Measurements from ENCODE around the gene PTPRH. TPM values are rescaled to one million over a fixed set of nuclear protein-coding genes. Genes with fewer than 3 reads are reported as not detected.

Gene PTPRH
- total RNA-seq, 4 donors from 2014 or later = 0.54 to 4.0 (median 1.4) TPM

DNA sequence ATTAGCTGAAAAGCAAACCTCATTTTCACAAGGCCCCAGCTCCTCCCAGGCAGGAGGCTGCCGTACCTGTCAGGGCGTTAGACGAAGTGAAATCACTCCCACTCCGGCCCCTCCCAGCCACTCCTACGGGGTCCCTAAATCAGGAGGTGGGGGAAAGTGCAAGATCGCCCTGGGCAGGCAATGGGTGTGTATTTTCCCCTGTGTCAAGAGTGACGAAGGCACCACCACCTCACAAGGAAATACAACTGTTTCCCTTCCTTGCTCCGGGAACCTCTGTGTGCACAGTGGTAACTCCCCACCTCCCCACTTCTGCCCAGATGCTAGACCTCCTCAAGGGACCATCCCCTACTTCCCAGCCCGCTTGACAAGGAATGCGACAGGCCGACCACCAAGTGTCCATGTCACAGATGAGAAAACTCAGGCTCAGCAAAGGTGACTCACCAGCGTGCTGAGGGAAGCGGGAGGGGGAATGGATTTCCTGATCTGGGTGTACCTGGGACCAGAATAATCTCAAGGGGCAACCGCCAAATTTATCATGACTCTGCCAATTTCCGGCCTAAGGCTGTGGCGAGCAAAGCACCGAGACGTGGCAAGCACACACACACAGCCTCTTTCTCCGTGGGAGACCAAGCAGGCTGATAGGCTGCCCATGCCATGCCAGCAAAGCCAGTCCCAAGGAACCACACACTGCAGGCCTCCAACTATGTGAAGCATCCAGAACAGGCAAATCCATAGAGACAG lies 42.2 kb upstream of the PTPRH start:
- Histone ChIP-seq H3K9me3 (no peaks in the 10 kb centered on the region), H3K4me3 (no peak overlapping the region), H3K27ac (no peak overlapping the region), H3K36me3 (peaks cover 0 to 22% of the 10 kb centered on the region in 2 donors), H3K27me3 (no peaks in the 10 kb centered on the region), H3K4me1 (peaks cover 0 to 95% (median 40%) of the 10 kb centered on the region in 3 donors)
- 81 to 94% methylated on average over 3 to 5 of the region's 19 CpGs for WGBS, 2 donors (ENCODE audit: low coverage in 1 of 2)
- no peak for ATAC-seq
- no peak for TF ChIP-seq POLR2A (IDR thresholded peaks at IDR 0.05)
- TF ChIP-seq EP300 (IDR thresholded peaks at IDR 0.05) = no peak
- no peak for TF ChIP-seq POLR2AphosphoS5 (IDR thresholded peaks at IDR 0.05)
- TF ChIP-seq, protein P1, sequence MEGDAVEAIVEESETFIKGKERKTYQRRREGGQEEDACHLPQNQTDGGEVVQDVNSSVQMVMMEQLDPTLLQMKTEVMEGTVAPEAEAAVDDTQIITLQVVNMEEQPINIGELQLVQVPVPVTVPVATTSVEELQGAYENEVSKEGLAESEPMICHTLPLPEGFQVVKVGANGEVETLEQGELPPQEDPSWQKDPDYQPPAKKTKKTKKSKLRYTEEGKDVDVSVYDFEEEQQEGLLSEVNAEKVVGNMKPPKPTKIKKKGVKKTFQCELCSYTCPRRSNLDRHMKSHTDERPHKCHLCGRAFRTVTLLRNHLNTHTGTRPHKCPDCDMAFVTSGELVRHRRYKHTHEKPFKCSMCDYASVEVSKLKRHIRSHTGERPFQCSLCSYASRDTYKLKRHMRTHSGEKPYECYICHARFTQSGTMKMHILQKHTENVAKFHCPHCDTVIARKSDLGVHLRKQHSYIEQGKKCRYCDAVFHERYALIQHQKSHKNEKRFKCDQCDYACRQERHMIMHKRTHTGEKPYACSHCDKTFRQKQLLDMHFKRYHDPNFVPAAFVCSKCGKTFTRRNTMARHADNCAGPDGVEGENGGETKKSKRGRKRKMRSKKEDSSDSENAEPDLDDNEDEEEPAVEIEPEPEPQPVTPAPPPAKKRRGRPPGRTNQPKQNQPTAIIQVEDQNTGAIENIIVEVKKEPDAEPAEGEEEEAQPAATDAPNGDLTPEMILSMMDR (IDR thresholded peaks at IDR 0.05) = no peak

DNA sequence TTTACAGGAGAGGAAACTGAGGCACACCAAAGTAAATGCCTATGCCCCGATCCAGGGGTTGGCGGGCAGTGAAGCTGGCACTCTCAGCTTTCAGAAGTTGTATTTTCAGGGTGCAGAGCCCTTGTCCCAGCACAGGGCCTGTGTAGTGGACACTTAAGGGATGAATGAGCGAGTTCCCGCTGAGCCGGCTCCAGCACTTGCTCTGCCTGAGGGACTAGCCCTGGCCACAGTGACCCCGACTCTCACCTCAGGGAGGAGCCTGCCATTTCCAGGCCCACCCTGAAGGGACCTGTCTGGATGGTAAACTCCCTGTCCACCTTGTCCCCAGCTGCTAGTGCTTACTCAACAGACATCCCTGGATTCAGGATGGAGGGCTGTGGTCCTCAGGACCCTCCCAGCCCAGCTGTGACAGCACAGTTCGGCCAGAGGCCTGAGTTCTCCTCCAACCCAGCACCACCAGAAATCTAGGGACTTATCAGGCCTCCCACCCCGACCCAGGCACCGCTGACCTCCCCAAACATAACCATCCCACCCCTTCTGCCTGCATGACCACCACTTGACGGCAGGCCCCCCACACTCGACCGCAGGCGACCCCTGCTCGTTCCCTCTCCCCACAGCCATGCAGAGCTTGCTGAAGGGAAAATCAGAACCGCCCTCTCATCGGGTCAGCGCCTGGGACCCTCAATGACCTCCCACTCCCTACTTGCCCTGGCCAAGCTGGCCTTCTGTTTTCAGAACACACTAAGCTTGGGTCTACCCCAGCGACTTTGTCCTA lies 41.1 kb upstream of the PTPRH start:
- Histone ChIP-seq H3K27me3 (no peaks in the 10 kb centered on the region), H3K36me3 (peaks cover 0 to 32% of the 10 kb centered on the region in 2 donors), H3K4me1 (peaks cover 0 to 84% (median 29%) of the 10 kb centered on the region in 3 donors), H3K9me3 (no peaks in the 10 kb centered on the region), H3K4me3 (no peak overlapping the region), H3K27ac (no peak overlapping the region)
- ATAC-seq = no peak
- TF ChIP-seq EP300 (IDR thresholded peaks at IDR 0.05) (no peak), POLR2AphosphoS5 (IDR thresholded peaks at IDR 0.05) (no peak), POLR2A (IDR thresholded peaks at IDR 0.05) (no peak)
- TF ChIP-seq, protein P1 (IDR thresholded peaks at IDR 0.05) = no peak
- WGBS, 2 donors (ENCODE audit: low coverage in 1 of 2) = 87 to 100% methylated on average over 1 to 8 of the region's 18 CpGs

DNA sequence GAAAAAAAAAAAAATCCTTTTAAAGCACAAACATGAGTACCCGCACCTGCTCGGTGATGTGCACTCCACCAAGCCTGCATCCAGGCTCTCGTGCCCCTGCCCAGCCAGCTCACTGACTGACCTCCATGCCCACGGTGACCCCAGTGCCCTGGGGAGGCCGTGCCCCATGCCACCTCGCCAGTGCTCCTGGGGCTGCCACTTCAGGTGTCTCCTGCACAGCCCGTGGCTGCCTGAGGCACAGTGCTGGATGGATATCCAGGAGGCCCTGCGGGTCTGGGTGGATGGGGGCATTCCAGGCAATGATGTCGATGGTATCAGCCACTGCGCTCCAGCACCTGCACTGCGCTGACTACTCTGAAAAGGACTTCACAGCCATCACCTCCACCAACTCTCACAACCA lies 40.5 kb upstream of the PTPRH start:
- no peaks in the 10 kb centered on the region for H3K9me3 ChIP-seq
- H3K4me3 ChIP-seq = no peak overlapping the region
- no peak overlapping the region for H3K27ac ChIP-seq
- no peaks in the 10 kb centered on the region for H3K27me3 ChIP-seq
- H3K36me3 ChIP-seq = peaks cover 0 to 38% of the 10 kb centered on the region in 2 donors
- TF ChIP-seq, protein P1 (IDR thresholded peaks at IDR 0.05) = no peak
- peaks cover 0 to 78% (median 23%) of the 10 kb centered on the region in 3 donors for H3K4me1 ChIP-seq
- 87% methylated on average over 6 of the region's 11 CpGs; no CpG with 5 or more reads in 1 of the 2 donors for WGBS, 2 donors (ENCODE audit: low coverage in 1 of 2)
- no peak for ATAC-seq

DNA sequence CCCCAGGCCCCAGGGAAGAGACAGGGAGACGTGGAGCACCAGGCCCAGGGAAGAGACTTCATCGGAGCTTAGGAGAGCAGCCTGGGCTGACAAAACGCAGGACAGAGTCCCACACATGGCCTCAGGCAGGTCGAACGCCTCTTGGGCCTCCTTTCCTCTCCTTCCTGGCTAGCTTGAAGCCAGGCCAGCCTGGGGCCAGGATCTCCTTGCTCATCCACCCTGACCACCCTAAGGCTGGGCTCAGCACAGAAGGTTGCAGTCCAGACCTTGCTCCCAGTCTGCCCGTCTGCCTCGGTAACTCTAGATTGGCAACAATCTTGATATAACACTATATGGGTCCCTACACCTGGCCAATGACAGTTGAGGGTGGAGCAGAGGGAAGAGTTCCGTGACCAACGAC lies 39.4 kb upstream of the PTPRH start:
- TF ChIP-seq POLR2A (IDR thresholded peaks at IDR 0.05) = no peak
- no peak for TF ChIP-seq EP300 (IDR thresholded peaks at IDR 0.05)
- no peak for TF ChIP-seq POLR2AphosphoS5 (IDR thresholded peaks at IDR 0.05)
- Histone ChIP-seq H3K4me1 (peaks cover 0 to 67% (median 16%) of the 10 kb centered on the region in 3 donors), H3K36me3 (peaks cover 0 to 50% of the 10 kb centered on the region in 2 donors), H3K27me3 (no peaks in the 10 kb centered on the region), H3K4me3 (no peak overlapping the region), H3K9me3 (no peaks in the 10 kb centered on the region), H3K27ac (no peak overlapping the region)
- 84% methylated on average over 5 of the region's 9 CpGs; no CpG with 5 or more reads in 1 of the 2 donors for WGBS, 2 donors (ENCODE audit: low coverage in 1 of 2)
- ATAC-seq = no peak

DNA sequence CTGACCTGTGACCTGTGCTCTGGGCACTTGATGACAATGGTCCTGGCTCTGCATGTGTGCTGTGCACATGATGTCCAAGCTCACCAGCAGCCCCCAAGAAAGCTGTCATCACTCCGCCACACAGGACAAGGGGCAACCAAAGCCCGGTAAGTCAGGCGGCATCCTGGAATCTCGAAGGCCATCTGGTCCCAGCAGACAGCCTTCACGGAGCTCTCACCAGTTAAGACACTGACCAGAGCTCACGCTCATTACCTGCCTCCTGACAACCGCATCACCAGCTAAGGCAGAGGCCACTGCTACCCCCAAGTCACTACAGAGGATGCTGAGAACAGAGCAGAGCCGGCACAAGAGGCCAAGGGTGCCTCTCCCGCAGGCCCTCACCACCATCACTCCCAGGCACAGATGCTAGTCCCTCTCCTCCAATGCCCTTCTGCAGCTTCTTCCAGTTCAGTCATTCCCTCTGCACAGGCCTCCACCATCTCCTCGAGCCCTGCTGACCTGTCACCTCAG lies 38.9 kb upstream of the PTPRH start:
- Histone ChIP-seq H3K36me3 (peaks cover 0 to 52% of the 10 kb centered on the region in 2 donors), H3K4me1 (peaks cover 0 to 62% (median 16%) of the 10 kb centered on the region in 3 donors), H3K4me3 (no peak overlapping the region), H3K9me3 (no peaks in the 10 kb centered on the region), H3K27me3 (no peaks in the 10 kb centered on the region), H3K27ac (no peak overlapping the region)
- TF ChIP-seq EP300 (IDR thresholded peaks at IDR 0.05) = no peak
- TF ChIP-seq, protein P1 (IDR thresholded peaks at IDR 0.05) = no peak
- no peak for TF ChIP-seq POLR2AphosphoS5 (IDR thresholded peaks at IDR 0.05)
- no peak for TF ChIP-seq POLR2A (IDR thresholded peaks at IDR 0.05)
- no peak for ATAC-seq
- WGBS, 2 donors (ENCODE audit: low coverage in 1 of 2) = 61 to 67% methylated on average over 2 to 3 of the region's 10 CpGs

All from gastroesophageal sphincter (tissue), 4 donors.